Upper lobe of left lung (tissue), 6 donors: Measurements from ENCODE around the gene MT3. TPM values are rescaled to one million over a fixed set of nuclear protein-coding genes. Genes with fewer than 3 reads are reported as not detected.

Experiments
- ATAC-seq, 2 donors: fragments of 200-7000 bp; cut with Tn5 transposase; one replicate each; pipeline ENCODE4 v1.9.1; 2022; ENCODE audit warnings: mild to moderate bottlenecking in 2 of 2, moderate library complexity in 2 of 2; ENCODE audit not compliant: low FRiP score in 2 of 2
- DNase-seq, 2 donors: peaks; one replicate each; pipeline ENCODE4 v3.0.0-alpha.2; 2019 to 2020
- H3K27ac ChIP-seq, 4 donors: fragments of 200-600 bp; sonication (generic); one replicate each; pipeline ENCODE4 v1.5.1; 2016 to 2019
- H3K27me3 ChIP-seq, 4 donors: fragments of 200-600 bp; sonication (generic); one replicate each; pipeline ENCODE4 v1.5.1; 2017 to 2019
- H3K36me3 ChIP-seq, 4 donors: fragments of 200-600 bp; sonication (generic); one replicate each; pipeline ENCODE4 v1.5.1; 2016 to 2019
- H3K4me1 ChIP-seq, 4 donors: fragments of 200-600 bp; sonication (generic); one replicate each; pipeline ENCODE4 v1.5.1; 2018 to 2019
- H3K4me3 ChIP-seq, 4 donors: fragments of 200-600 bp; sonication (generic); one replicate each; pipeline ENCODE4 v1.5.1; 2017 to 2019; ENCODE audit warnings: mild to moderate bottlenecking in 2 of 4, moderate library complexity in 1 of 4
- H3K9me3 ChIP-seq, 4 donors: fragments of 200-600 bp; sonication (generic); one replicate each; pipeline ENCODE4 v1.5.1; 2018 to 2019
- CTCF ChIP-seq, 6 experiments: fragments of 450-650 bp in 4 of 6; fragments of 200-600 bp in 2 of 6; sonication (generic) in 2 of 6; IDR thresholded peaks; one replicate each; pipeline ENCODE4 v1.5.1; 2016 to 2019; ENCODE audit warnings: antibody characterized with exemption in 6 of 6
- EP300 ChIP-seq, 4 donors: sonication (generic); formaldehyde crosslinking; IDR thresholded peaks; one replicate each; pipeline ENCODE4 v1.5.1; 2017; ENCODE audit warnings: antibody characterized with exemption in 4 of 4, control low read depth in 2 of 4
- POLR2A ChIP-seq, 4 donors: fragments of 450-650 bp; IDR thresholded peaks; one replicate each; pipeline ENCODE4 v1.5.1; 2016 to 2017; ENCODE audit warnings: antibody characterized with exemption in 4 of 4, mild to moderate bottlenecking in 2 of 4
- POLR2AphosphoS5 ChIP-seq, 2 donors: sonication (generic); formaldehyde crosslinking; IDR thresholded peaks; one replicate each; pipeline ENCODE4 v1.5.1; 2017; ENCODE audit warnings: antibody characterized with exemption in 2 of 2
- WGBS, 2 donors: methylation state at CpG; one replicate each; pipeline ENCODE4 v1.1.5; 2017 to 2018; 5-methylcytosine and 5-hydroxymethylcytosine counted together
- total RNA-seq, 6 donors: library from RNA; depleted of rRNA in 4 of 6; stranded (reverse); fragments of >200 nt in 4 of 6; gene quantifications; one replicate each; pipeline versions ENCODE4 v1.1.0 to v1.2.1, GENCODE V29; 2016 to 2021
- donor health status: DM: no; HTN: no; CAD: no; lungs with moderate emphysema.
- donor health status: DM: no; HTN: yes; CAD: no; lungs with severe emphysema.

MT3 gene
- total RNA-seq, 6 donors from 2014 or later: 1.4 to 1.5 TPM; not detected in 4

GRCh38 chr16:56601325-56601724, 12.0 kb downstream of the MT3 start:
- no peak for DNase-seq
- no peak for ATAC-seq
- H3K27ac ChIP-seq: no peak overlapping the region
- H3K4me1 ChIP-seq: peaks cover 8 to 15% (median 14%) of the 10 kb centered on the region in 4 donors
- no peaks in the 10 kb centered on the region for H3K27me3 ChIP-seq
- H3K9me3 ChIP-seq: no peaks in the 10 kb centered on the region
- H3K4me3 ChIP-seq: no peak overlapping the region
- no peak for TF ChIP-seq POLR2A (IDR thresholded peaks at IDR 0.05)
- TF ChIP-seq POLR2AphosphoS5 (IDR thresholded peaks at IDR 0.05): no peak
- no peak for TF ChIP-seq EP300 (IDR thresholded peaks at IDR 0.05)
- no peak for TF ChIP-seq CTCF (IDR thresholded peaks at IDR 0.05)
- 67 to 80% methylated on average over 4 to 9 of the region's 9 CpGs for WGBS, 2 donors
- no peaks in the 10 kb centered on the region for H3K36me3 ChIP-seq

GRCh38 chr16:56603589-56603988, 14.3 kb downstream of the MT3 start:
- Histone ChIP-seq H3K36me3 (no peaks in the 10 kb centered on the region), H3K27ac (peak overlapping the region in 2 of 4 donors; percentile 91 to 98), H3K9me3 (no peaks in the 10 kb centered on the region), H3K4me3 (no peak overlapping the region), H3K27me3 (no peaks in the 10 kb centered on the region), H3K4me1 (peaks cover 18 to 32% (median 25%) of the 10 kb centered on the region in 4 donors)
- peak in 1 of 2 donors; percentile 55 for DNase-seq
- ATAC-seq: no peak
- WGBS, 2 donors: 32 to 42% methylated on average over 4 of the region's 4 CpGs
- TF ChIP-seq POLR2A (IDR thresholded peaks at IDR 0.05): no peak
- no peak for TF ChIP-seq EP300 (IDR thresholded peaks at IDR 0.05)
- no peak for TF ChIP-seq POLR2AphosphoS5 (IDR thresholded peaks at IDR 0.05)
- TF ChIP-seq CTCF (IDR thresholded peaks at IDR 0.05): peak; percentile 35 to 64 (median 46)

- WGBS, 2 donors: 80 to 93% methylated on average over 4 of the region's 4 CpGs
- ATAC-seq (no peak), DNase-seq (no peak)
- H3K27ac ChIP-seq: peak overlapping the region; percentile 91 to 98 (median 94)
- H3K4me1 ChIP-seq: peaks cover 27 to 43% (median 31%) of the 10 kb centered on the region in 4 donors
- H3K27me3 ChIP-seq: no peaks in the 10 kb centered on the region
- H3K9me3 ChIP-seq: no peaks in the 10 kb centered on the region
- no peaks in the 10 kb centered on the region for H3K36me3 ChIP-seq
- no peak for TF ChIP-seq POLR2AphosphoS5 (IDR thresholded peaks at IDR 0.05)
- TF ChIP-seq CTCF (IDR thresholded peaks at IDR 0.05): no peak
- no peak for TF ChIP-seq POLR2A (IDR thresholded peaks at IDR 0.05)
- TF ChIP-seq EP300 (IDR thresholded peaks at IDR 0.05): no peak
- no peak overlapping the region for H3K4me3 ChIP-seq
Observed at GRCh38 chr16:56604966-56605365, 15.6 kb downstream of the MT3 start.

GRCh38 chr16:56605475-56605874, 16.1 kb downstream of the MT3 start:
- Histone ChIP-seq H3K27ac (peak overlapping the region; percentile 91 to 98 (median 94)), H3K4me3 (no peak overlapping the region), H3K36me3 (no peaks in the 10 kb centered on the region), H3K27me3 (no peaks in the 10 kb centered on the region), H3K4me1 (peaks cover 30 to 49% (median 36%) of the 10 kb centered on the region in 4 donors), H3K9me3 (no peaks in the 10 kb centered on the region)
- ATAC-seq: no peak
- TF ChIP-seq POLR2A (IDR thresholded peaks at IDR 0.05) (no peak), POLR2AphosphoS5 (IDR thresholded peaks at IDR 0.05) (no peak), CTCF (IDR thresholded peaks at IDR 0.05) (no peak), EP300 (IDR thresholded peaks at IDR 0.05) (no peak)
- no peak for DNase-seq
- WGBS, 2 donors: 73 to 77% methylated on average over 1 of the region's 1 CpG

GRCh38 chr16:56606071-56606475, 16.7 kb downstream of the MT3 start:
- H3K36me3 ChIP-seq: no peaks in the 10 kb centered on the region
- peaks cover 36 to 55% (median 42%) of the 10 kb centered on the region in 4 donors for H3K4me1 ChIP-seq
- H3K27ac ChIP-seq: peak overlapping the region; percentile 91 to 98 (median 94)
- ATAC-seq: no peak
- TF ChIP-seq CTCF (IDR thresholded peaks at IDR 0.05): no peak
- TF ChIP-seq POLR2A (IDR thresholded peaks at IDR 0.05): no peak
- TF ChIP-seq EP300 (IDR thresholded peaks at IDR 0.05): peak in 1 of 4 donors; percentile 1
- peak; percentile 21 to 31 for TF ChIP-seq POLR2AphosphoS5 (IDR thresholded peaks at IDR 0.05)
- DNase-seq: no peak
- WGBS, 2 donors: 59 to 75% methylated on average over 3 of the region's 3 CpGs
- no peaks in the 10 kb centered on the region for H3K27me3 ChIP-seq
- H3K9me3 ChIP-seq: no peaks in the 10 kb centered on the region
- H3K4me3 ChIP-seq: no peak overlapping the region
